Right cardiac atrium (tissue), 5 donors: Measurements from ENCODE around the gene PKNOX1. TPM values are rescaled to one million over a fixed set of nuclear protein-coding genes. Genes with fewer than 3 reads are reported as not detected.
"Not testable (repeated sequence)": the region's sequence is repeated elsewhere in the genome, so short reads cannot be mapped to it uniquely, and the experiment has no call there.

ENCODE experiments used
- ATAC-seq, 2 donors: fragments of 200-7000 bp; cut with Tn5 transposase; one replicate each; pipeline versions ENCODE4 v1.8.0 to v1.9.1; 2020; ENCODE audit warnings: moderate library complexity in 2 of 2, mild to moderate bottlenecking in 1 of 2
- DNase-seq, 3 donors: peaks; one replicate each; pipeline ENCODE4 v3.0.0-alpha.2; 2020
- H3K27ac ChIP-seq: one replicate; pipeline ENCODE4 v1.5.1; 2013; ENCODE audit warnings: mild to moderate bottlenecking, low read length, control low read depth, moderate library complexity
- H3K27me3 ChIP-seq: one replicate; pipeline ENCODE4 v1.6.1; 2013; ENCODE audit not compliant: control insufficient read depth, insufficient read depth
- H3K4me1 ChIP-seq: one replicate; pipeline ENCODE4 v1.6.1; 2013; ENCODE audit warnings: low read length; ENCODE audit not compliant: control insufficient read depth, insufficient read depth
- H3K4me3 ChIP-seq: one replicate; pipeline ENCODE4 v1.5.1; 2013; ENCODE audit warnings: low read length, control low read depth
- H3K9me3 ChIP-seq: one replicate; pipeline ENCODE4 v1.6.1; 2013; ENCODE audit warnings: low read length; ENCODE audit not compliant: control insufficient read depth
- WGBS: extraction: QIAGEN DNeasy Blood & Tissue Kit; methylation state at CpG from one replicate; pipeline ENCODE4 v1.1.7; 2013; 5-methylcytosine and 5-hydroxymethylcytosine counted together
- intact Hi-C, 4 donors: fragments of 100-400 bp; cut with DNase I; formaldehyde crosslinking; loops; one replicate each; pipeline versions ENCODE4 v1.11.0 to v1.14.0; 2022 to 2023
- polyA plus RNA-seq: library from polyadenylated mRNA; stranded (reverse); fragments of 200-250 nt; gene quantifications from one replicate; pipeline ENCODE4 v1.2.3, GENCODE V29; 2013
- total RNA-seq, 4 donors: library from RNA; stranded (reverse); fragmentation: NEBNext Ultra II Directional; extraction: Animal tissue kit (Norgen Biotek cat#: 25700); gene quantifications; one replicate each; pipeline ENCODE4 v1.2.1, GENCODE V29; 2021
- donor health status: healthy with polysubstance abuse.
- donor health status: DM: no; HTN: yes; CAD: no.
- donor health status: DM: no; HTN: no; CAD: no.
- donor health status: DM: no; HTN: yes; CAD: no; lungs with severe emphysema.
- donor health status: DM: yes; HTN: yes; CAD: no.

Gene PKNOX1
- total and polyA plus RNA-seq, 5 donors = 3.7 to 9.0 (median 7.4) TPM

DNA sequence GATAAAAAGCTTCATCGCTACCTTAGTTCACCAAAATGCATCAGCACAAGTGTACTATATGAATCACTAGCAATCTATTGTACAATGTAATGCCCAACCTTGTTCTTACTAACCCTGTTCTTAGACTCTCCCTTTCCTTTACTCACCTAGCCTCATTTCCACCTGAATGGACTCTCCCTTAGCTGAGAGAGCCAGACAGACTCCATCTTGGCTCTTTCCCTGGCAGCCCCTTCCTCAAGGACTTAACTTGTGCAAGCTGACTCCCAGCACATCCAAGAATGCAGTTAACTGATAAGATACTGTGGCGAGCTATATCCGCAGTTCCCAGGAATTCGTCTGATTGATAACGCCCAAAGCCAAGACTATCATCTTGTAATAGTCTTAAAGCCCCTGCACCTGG is 38.0 kb upstream of the PKNOX1 start:
- H3K9me3 ChIP-seq, intact Hi-C loops, H3K27me3 ChIP-seq, H3K27ac ChIP-seq, H3K4me1 ChIP-seq, ATAC-seq, DNase-seq, H3K4me3 ChIP-seq: not testable (repeated sequence)
- WGBS = 47% methylated on average over 5 of the region's 5 CpGs

DNA sequence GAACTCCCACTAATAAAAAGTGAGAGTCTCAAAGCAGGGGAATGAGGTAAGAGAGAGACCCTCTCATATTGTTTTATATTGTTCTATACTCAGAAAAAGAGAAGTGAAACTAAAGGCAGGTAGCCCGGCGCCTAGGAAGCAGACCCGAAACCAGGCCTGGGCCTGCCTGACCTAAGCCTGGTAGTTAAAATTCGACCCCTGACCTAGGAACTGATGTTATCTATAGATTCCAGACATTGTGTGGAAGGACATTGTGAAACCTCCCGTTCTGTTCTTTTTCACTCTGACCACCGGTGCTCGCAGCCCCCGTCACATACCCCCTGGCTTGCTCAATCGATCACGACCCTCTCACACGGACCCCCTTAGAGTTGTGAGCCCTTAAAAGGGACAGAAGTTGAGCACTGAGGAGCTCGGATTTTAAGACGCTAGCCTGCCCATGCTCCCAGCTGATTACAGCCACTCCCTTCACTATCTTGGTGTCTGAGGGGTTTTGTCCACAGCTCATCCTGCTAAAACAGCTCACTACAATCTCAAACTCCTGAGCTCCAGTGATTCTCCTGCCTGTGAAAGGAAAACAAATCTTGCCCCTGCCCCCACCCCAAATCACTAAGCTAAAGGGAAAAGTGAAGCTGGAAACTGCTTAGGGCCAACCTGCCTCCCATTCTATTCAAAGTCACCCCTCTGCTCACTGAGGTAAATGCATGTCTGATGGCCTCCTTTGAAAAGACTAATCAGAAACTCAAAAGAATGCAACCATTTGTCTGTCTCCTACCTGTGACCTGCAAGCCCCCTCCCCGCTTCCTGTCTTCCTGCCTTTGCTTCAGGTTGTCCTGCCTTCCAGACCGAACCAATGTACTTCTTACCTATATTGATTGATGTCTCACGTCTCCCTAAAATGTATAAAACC is 37.1 kb upstream of the PKNOX1 start:
- ATAC-seq, DNase-seq, intact Hi-C loops, H3K4me3 ChIP-seq, H3K9me3 ChIP-seq, H3K27ac ChIP-seq, H3K4me1 ChIP-seq, H3K27me3 ChIP-seq: not testable (repeated sequence)
- WGBS = 71% methylated on average over 16 of the region's 16 CpGs

DNA sequence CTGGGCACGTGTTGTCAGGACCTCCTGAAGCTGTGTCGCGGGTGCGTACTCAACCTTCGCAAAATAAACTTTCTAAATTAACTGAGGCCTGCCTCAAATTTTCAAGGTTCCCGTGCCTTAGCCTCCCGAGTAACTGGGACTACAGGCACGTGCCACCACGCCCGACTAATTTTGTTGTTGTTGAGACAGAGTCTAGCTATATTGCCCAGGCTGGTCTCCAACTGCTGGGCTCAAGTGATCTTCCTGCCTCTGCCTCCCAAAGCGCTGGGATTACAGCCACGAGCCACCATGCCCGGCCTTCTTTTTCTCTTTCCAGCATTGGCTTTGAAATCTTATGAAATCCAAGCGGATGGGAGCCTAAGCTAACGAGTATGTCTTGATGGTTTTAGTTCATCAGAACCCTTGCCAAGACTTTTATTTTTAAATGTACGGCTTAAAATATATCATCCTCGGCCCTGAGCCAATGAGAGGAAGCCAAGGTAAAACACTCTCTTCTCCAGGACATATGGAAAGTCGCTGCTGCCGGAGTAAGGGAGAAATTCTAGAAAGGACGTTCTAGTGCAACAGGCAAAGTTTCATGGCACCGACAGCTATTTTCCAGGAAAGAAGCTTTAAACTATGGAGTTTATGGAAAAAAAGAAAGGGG is 36.3 kb upstream of the PKNOX1 start:
- H3K4me3 ChIP-seq = no peak overlapping the region
- no peak overlapping the region for H3K27ac ChIP-seq
- WGBS = 79% methylated on average over 21 of the region's 21 CpGs
- H3K4me1 ChIP-seq = no peaks in the 10 kb centered on the region
- ATAC-seq (no peak), DNase-seq (no peak)
- H3K27me3 ChIP-seq = no peaks in the 10 kb centered on the region
- intact Hi-C loops = no loop called here
- H3K9me3 ChIP-seq = no peaks in the 10 kb centered on the region

DNA sequence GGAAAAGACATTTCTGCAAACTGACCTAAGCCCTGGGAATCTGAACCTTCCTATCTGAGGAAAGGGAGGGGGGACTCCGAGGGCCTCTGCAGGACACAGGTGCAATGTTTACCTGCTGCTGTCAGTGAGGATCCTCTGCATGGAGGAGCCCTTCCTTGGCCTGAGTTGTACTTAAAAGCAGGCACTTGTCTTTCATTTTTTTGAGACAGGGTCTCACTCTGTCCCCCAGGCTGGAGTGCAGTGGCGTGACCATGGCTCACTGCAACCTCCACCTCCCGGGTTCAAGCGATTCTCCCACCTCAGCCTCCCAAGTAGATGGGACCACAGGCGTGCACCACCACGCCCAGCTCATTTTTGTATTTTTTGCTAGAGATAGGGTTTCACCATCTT is 35.8 kb upstream of the PKNOX1 start:
- H3K4me3 ChIP-seq, DNase-seq, H3K27me3 ChIP-seq, intact Hi-C loops, H3K9me3 ChIP-seq, ATAC-seq, H3K27ac ChIP-seq, H3K4me1 ChIP-seq: not testable (repeated sequence)
- 95% methylated on average over 6 of the region's 6 CpGs for whole genome bisulfite sequencing

DNA sequence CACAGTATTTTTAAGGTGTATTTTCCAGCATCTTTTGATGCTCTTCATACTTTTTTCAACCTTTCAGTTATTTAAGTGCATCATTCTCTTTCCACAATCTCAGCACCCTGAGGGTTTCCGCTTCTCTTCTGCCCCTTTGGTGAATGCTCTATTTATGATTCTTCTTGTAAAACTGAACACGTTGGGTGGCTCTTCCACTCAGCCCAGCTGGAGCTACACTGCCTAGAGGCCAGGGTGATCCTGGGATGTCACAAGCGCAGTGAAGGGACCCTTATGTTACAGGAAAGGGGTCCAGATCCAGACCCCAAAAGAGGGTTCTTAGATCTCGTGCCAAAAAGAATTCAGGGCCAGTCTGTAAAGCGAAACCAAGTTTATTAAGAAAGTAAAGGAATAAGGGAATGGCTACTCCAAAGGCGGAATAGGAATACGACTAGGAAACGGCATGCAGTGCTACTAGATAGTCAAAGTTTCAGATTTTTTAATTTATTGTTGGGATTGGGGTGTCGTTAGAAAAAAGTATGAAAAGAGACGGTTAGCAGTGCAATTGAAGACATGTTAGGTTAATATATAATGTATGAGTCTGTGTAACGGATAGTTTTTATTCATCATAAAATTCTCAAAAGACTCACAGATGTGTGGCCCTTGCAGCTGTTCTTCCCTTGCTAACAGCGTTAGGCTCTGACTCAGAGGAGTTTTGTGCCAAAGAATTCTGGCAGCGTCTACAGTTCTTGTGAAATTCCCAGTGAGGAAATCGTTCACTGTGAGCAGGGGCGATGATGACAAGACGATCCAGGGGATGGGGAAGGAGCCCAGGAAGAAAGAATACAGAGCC is 34.6 kb upstream of the PKNOX1 start:
- Histone ChIP-seq H3K27me3 (no peaks in the 10 kb centered on the region), H3K4me1 (no peaks in the 10 kb centered on the region), H3K4me3 (no peak overlapping the region), H3K27ac (peak overlapping the region; percentile 44), H3K9me3 (no peaks in the 10 kb centered on the region)
- WGBS = 36% methylated on average over 16 of the region's 16 CpGs
- DNase-seq (peak; percentile 71 to 79 (median 76)), ATAC-seq (peak; percentile 96 to 98)
- intact Hi-C loops = loop anchor here in 1 of 4 donors (2.0 kb wide), 1 partner anchor 15 kb away; no protein-coding TSS in a partner anchor

DNA sequence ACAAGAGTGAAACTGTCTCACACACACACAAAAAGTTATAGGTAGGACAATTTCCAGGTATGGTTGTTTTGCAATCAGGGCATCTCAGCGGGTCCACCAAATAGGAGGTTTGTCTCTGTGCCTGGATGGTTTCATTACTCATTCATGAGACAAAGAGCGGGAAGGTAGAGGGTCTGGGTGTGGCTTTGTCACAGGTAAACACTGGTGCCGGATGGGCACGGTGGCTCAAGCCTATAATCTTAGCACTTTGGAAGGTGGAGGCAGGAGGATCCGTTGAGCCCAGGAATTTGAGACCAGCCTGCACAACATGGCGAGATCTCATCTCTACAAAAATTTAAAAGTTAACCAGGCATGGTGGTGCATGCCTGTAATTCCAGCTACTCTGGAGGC is 32.7 kb upstream of the PKNOX1 start:
- Histone ChIP-seq H3K27ac (no peak overlapping the region), H3K27me3 (no peaks in the 10 kb centered on the region), H3K9me3 (no peaks in the 10 kb centered on the region), H3K4me1 (no peaks in the 10 kb centered on the region), H3K4me3 (no peak overlapping the region)
- 95% methylated on average over 6 of the region's 6 CpGs for WGBS
- DNase-seq (no peak), ATAC-seq (no peak)
- intact Hi-C loops = loop anchor here in 1 of 4 donors (2.0 kb wide), 1 partner anchor 13 kb away; no protein-coding TSS in a partner anchor

DNA sequence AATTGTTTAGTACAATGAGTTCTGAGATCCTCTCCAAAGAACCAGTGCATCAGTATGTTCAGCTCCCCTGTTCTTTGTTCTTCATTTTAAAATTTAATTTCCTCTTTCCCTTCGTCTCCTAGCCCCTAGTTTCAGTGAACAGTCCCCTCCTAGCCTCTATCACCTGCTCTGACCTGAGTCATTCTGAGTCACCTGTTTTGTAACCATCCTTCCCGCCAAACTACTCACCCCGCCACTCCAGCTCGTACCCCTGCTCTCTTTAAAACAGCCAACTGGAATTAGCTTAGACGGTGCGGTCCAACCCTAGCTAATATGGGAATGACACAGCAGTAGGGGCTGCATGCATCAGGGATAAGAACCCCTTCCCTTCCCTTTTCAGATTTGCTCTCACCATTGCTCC is 32.1 kb upstream of the PKNOX1 start:
- intact Hi-C loops = no loop called here

DNA sequence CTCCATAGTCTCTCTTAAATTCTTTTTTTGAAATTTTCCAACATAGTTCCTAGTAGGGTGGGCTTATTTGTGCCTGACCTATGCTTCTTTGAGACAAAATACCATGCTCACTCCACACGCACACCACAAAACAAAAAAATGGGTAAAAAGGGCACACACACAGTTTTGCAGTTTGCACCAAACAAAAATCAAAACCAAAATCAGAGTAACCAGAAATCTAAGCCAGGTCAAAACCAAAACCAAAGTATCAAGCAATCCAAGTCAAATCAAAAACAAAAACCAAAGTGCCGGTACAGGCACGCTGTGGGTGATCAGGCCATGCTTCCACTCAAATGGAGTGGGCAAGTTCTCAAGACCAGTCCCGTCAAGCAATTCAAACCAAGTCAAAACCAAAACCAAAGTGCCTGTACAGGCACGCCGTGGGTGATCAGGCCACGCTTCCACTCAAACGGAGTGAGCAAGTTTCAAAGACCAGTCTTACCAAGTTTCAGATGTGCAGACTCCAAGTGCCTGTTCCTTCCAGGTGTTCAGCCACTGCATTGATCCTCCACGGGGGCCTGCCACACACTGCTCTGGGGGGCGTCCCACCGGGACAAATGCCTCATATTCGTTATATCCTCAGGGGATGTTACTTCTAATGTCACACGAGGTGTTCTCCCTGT is 25.1 kb upstream of the PKNOX1 start:
- ATAC-seq, H3K27ac ChIP-seq, H3K4me3 ChIP-seq, H3K27me3 ChIP-seq, H3K9me3 ChIP-seq, intact Hi-C loops, DNase-seq, H3K4me1 ChIP-seq: not testable (repeated sequence)
- WGBS = 91% methylated on average over 13 of the region's 13 CpGs

More for the DNA sequence above, 32.1 kb upstream of the PKNOX1 start:
- no peaks in the 10 kb centered on the region for H3K9me3 ChIP-seq
- ATAC-seq (no peak), DNase-seq (no peak)
- H3K27me3 ChIP-seq = no peaks in the 10 kb centered on the region
- 77% methylated on average over 6 of the region's 6 CpGs for WGBS
- H3K4me1 ChIP-seq = no peaks in the 10 kb centered on the region
- H3K27ac ChIP-seq = no peak overlapping the region
- H3K4me3 ChIP-seq = no peak overlapping the region

DNA sequence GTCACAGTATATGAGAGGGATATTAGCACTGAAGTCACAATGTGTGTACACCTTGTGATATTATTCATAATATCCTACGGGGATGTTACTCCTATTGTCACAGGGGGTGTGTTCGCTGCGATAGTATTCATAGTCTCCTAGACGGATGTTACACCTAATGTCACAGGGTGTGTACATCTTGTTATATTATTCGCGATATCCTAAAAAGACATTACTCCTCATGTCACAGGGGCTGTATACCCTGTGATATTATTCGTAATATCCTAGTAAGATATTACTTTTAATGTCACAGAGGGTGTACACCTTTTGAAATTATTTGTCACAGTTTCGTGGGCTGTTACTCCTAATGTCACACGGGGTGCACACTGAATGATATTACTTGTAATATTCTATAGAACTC is 23.2 kb upstream of the PKNOX1 start:
- H3K4me1 ChIP-seq, H3K27me3 ChIP-seq, H3K4me3 ChIP-seq, H3K27ac ChIP-seq, DNase-seq, H3K9me3 ChIP-seq, intact Hi-C loops, ATAC-seq: not testable (repeated sequence)
- 98% methylated on average over 9 of the region's 9 CpGs for WGBS

DNA sequence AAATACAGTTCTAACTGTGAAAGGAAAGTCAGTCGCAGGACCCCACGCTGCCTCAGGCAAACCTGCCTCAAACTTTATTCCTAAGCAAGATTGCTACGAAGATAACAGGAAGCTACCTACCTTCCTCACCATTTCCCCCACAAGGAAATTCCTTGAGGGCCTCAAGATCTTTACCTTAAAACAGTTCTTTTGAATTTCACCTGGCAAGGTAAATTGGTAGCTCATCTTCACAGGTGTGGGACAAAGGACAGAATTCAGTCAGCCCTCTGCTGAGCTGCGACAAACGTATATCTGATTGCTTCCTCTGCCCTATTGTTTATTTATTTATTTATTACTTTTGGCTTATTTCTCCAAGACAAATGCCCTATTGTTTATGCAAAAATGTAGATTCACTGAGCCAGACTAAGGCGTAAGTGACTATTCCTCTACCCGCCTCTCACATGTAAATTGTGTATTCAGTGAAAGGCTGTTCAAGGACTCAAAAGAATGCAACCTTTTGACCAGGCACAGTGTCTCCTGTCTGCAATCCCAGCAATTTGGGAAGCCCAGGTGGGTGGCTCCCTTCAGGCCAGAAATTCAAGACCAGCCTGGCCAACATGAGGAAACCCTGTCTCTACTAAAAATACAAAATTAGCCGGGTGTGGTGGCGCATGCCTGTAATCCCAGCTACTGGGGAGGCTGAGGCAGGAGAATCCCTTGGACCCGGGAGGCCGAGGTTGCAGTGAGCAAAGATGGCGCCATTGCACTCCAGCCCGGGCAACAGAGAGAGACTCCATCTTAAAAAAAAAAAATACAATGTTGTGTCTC is 17.3 kb upstream of the PKNOX1 start:
- intact Hi-C loops = no loop called here
- ATAC-seq = peak; percentile 84 to 100
- no peaks in the 10 kb centered on the region for H3K4me1 ChIP-seq
- H3K4me3 ChIP-seq = no peak overlapping the region
- WGBS = 90% methylated on average over 13 of the region's 13 CpGs
- H3K27ac ChIP-seq = no peak overlapping the region
- no peak for DNase-seq
- no peaks in the 10 kb centered on the region for H3K9me3 ChIP-seq
- no peaks in the 10 kb centered on the region for H3K27me3 ChIP-seq
